HG03521 (cell line): ENCODE data around the gene AXL.

Source experiments
- ATAC-seq: cut with Tn5 transposase; IDR thresholded peaks from one replicate; pipeline ENCODE4 v1.9.1; 2021; ENCODE audit warnings: mild to moderate bottlenecking, moderate library complexity; ENCODE audit not compliant: unreplicated experiment

Gene AXL

GRCh38 chr19:41233748-41234240 lies 14.8 kb downstream of the AXL start:
- ATAC-seq = no peak

GRCh38 chr19:41234512-41235168 lies 15.6 kb downstream of the AXL start:
- no peak for ATAC-seq

- no peak for ATAC-seq
Measured at GRCh38 chr19:41235480-41235879, 16.5 kb downstream of the AXL start.

- ATAC-seq = no peak
Measured at GRCh38 chr19:41238244-41238643, 19.2 kb downstream of the AXL start.

- no peak for ATAC-seq
Measured at GRCh38 chr19:41239363-41239762, 20.3 kb downstream of the AXL start.

GRCh38 chr19:41239961-41240574 lies 21.0 kb downstream of the AXL start:
- no peak for ATAC-seq

GRCh38 chr19:41241859-41242258 lies 22.8 kb downstream of the AXL start:
- no peak for ATAC-seq

- ATAC-seq = no peak
Measured at GRCh38 chr19:41244117-41244516, 25.1 kb downstream of the AXL start.

- no peak for ATAC-seq
Measured at GRCh38 chr19:41245843-41246242, 26.8 kb downstream of the AXL start.

- no peak for ATAC-seq
Measured at GRCh38 chr19:41248895-41249294, 29.9 kb downstream of the AXL start.

GRCh38 chr19:41249707-41250423 lies 30.8 kb downstream of the AXL start:
- no peak for ATAC-seq

GRCh38 chr19:41253660-41254059 lies 34.6 kb downstream of the AXL start:
- ATAC-seq = no peak

GRCh38 chr19:41255171-41255570 lies 36.1 kb downstream of the AXL start:
- no peak for ATAC-seq

GRCh38 chr19:41261474-41262190 lies 42.6 kb downstream of the AXL start:
- ATAC-seq = no peak

- peak; percentile 4 for ATAC-seq
Measured at GRCh38 chr19:41263042-41263849, 44.2 kb downstream of the AXL start.

- peak; percentile 73 for ATAC-seq
Measured at GRCh38 chr19:41263850-41264580, 45.0 kb downstream of the AXL start, which contains the start of gene HNRNPUL1. Gene HNRNPUL1 (plus strand): TSS chr19:41264372. CDS start chr19:41264504, 132 bp downstream.

- ATAC-seq = no peak
Measured at GRCh38 chr19:41264581-41265394, 45.8 kb downstream of the AXL start.

- ATAC-seq = no peak
Measured at GRCh38 chr19:41265395-41266153, 46.6 kb downstream of the AXL start.
